Effector CD8-positive, alpha-beta T cell (primary cell): ENCODE data around the gene SLAMF8.

Experiments used
- DNase-seq: peaks from one replicate; lab custom pipeline; 2025; lab: John Stamatoyannopoulos, UW

Gene SLAMF8

DNA sequence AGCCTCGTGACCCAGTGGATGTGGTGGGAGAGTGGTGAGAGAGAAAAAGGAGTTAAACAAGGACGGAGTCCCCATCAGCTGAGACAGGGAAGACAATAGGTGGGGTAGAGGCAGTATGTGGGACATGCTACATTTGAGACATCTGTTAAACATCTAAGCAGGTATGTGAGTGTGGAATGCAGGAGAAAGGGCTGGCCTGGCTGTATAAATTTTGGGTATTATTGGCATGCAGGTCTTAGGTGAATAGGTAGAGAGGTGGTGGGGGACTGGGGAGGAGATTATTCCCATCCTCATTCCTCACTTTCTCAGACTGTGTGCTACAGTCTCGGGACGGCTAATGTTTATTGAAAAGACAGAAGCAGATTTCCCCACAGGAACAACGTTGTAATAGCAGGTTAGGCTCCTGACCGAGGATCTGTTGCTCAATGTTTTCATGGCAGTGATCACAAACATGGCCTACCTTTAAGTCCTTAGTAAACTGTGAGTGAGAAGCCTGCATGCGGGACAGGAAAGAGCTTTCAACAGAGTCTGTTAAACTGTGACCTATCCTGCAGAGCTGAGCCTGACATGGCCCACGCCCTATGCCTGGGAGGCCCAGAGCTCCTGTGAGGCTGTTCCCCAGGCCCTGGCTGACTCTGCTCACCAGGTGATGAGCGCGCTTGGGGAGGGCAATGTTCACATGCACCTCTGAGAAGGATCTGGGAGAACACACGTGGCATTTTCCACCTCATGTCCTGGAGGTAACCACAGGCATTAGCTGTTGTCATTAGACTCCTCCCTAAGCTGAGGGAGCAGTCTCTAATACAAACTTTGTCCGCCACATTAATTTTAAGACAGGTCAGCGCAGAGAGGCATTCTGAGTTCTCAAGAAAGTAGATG, 19.3 kb downstream of the SLAMF8 start:
- no peak for DNase-seq

DNA sequence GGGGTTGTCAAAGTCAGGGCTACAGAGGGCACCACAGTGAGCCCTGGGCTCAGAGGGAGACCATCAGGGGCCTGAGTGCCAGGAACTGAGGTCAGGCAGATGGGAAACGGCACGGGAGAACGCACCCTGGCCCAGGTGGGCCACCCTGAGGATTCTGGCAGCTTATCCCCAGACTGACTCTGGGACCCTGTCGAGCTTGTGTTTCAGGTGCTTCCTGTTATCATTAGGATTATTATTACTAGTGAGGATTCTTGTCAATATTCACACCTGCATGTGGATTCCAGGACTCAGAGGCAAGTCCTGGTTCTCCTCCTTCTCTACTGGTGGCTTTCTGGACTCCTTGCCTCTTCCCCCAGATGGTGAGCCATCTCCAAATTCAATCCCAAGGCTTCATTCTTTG, 20.6 kb downstream of the SLAMF8 start:
- DNase-seq = no peak

- no peak for DNase-seq
These were observed 21.7 kb downstream of the SLAMF8 start for GRCh38 chr1:159848326-159848725.

- DNase-seq = no peak
These were observed 23.1 kb downstream of the SLAMF8 start for GRCh38 chr1:159849626-159850366.

DNA sequence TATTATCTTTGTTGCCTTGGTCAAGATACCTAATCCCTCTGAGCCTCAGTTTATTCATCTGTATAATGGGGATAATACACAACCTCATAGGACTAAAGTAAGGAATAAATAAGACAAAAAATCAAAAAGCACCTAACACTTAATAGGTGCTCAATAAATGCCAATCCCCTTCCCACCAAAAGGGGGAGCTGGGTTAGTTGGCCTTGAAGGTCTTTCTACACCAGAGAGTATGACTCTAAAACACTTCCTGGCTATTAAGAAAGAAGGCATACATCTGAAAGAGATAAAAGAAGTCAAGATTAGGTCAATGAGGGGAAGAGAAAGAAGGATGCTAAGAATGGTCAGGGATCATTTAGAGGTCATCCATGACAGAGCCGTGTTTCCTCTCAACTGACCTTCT, 24.7 kb downstream of the SLAMF8 start:
- DNase-seq = no peak

DNA sequence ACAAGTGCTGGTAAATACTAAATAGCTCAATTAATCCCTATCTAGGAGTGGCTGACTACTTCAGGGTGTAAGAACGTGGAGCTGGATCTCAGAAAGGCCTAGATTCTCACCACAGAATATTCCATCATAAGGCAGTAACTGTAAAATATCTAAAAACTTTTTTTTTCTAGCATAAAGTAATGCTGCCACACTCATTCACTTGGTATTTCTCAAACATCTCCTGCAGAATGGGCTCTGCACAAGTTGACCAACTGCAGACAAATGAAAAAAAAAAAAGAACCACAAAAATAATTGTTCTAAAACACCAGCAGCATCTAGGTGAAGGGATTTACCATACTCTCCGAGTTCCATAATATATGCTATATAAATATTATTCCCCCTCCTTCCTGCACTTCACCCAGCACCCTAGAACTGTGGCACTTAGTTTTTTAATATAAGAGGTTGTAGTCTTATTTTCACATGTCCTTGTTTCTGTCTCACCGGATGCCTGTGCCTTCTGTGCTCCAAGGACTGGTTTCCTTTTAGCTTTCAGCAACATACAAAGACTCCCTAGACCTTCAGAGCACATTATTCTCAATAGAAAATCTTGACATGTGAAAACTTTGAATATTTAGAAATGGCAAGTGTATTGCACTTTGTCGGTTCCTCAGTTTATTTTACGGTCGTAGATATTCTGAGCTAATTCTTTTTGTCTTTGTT, 26.9 kb downstream of the SLAMF8 start:
- DNase-seq = no peak

DNA sequence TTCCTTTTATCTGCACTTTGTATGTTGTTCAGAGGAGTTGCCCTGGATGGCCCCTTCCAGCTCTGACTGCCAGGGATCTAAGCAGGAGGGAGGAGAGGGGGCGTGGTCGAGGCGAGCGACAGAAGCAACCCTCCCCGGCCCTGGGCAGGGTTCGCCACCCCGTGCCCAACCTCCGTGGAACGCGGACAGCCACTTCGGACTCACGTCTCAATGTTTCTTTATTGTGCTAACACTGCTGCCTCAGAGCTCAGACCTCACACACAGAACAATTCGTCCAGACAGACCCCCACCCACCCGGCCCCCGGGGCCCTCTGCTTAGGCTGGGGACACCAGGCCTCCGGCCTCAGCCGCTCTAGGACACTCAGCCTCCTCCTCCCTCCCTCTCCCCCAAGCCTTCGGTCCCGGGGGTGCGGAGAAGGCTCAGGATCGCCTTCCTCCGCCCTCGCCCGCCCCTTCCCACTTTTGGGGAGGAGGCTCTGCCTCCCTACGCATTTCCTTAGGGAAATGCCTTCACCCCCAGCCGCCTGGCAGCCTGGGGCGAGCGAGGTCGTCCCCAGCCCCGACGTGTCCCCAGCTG, 27.5 kb downstream of the SLAMF8 start:
- no peak for DNase-seq

DNA sequence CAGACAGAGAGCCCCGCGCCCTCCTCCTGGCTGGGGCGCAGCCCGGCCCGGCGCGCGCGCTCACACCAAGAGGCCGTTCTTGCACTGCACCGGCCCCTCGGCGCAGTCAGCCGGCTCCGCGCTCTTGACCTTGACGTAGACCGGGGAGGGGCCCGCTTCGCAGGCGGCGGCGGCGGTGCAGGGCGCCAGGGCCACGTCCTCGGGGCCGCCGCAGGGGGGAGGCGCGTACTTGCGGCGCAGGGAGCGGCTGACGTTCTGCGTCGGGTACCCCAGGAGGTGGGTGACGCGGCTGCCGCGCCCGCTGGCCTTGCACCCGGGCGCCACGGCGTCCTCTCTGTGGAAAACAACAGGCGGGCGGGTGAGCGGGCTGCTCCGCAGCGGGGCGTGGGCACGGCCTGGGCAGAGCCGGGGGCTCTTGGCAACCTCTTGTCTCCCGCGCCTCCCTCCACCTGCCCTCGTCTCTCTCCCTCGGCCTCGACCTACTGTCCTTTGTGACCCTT, 28.1 kb downstream of the SLAMF8 start:
- DNase-seq = peak; percentile 24

DNA sequence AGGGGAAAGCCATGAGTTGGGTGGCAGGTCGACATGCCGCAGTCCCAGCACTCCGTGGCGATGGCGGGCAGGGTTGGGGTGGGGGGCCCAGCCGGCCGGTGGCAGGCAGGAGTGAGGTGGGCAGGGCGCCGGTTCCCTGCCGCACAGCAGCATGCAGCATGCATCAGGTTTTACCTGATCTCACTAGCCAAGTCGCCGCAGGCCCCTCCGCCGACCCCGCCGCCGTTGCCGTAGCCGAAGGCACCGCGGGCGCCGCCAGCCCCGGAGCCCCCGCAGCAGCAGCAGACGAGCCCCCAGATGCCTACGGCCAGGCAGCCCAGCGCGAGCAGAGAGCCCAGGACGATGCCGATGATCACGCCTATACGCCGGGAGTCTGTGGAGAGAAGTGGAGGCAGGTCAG, 29.0 kb downstream of the SLAMF8 start:
- no peak for DNase-seq

DNA sequence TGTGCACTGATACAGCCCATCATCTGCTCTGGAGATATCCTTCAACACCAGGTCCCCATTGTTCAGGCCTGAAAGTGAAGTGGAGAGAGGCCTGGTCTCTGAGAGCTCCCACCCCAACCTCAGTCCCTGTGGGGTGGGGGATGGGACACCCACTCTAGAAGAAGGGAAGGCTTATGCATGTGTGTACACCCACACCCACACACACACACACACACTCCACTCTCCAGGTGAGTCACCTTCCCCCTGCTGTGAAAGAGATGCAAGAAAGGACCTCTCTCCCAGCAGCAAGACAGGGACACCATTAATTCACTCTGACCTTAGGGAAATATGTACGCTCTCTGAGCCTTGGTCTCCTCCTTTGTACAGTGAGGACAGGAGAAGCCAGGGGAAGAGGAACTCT, 29.9 kb downstream of the SLAMF8 start:
- no peak for DNase-seq

GRCh38 chr1:159857889-159858288, 31.2 kb downstream of the SLAMF8 start:
- DNase-seq = no peak

- no peak for DNase-seq
These were observed 33.2 kb downstream of the SLAMF8 start for GRCh38 chr1:159859767-159860322.

DNA sequence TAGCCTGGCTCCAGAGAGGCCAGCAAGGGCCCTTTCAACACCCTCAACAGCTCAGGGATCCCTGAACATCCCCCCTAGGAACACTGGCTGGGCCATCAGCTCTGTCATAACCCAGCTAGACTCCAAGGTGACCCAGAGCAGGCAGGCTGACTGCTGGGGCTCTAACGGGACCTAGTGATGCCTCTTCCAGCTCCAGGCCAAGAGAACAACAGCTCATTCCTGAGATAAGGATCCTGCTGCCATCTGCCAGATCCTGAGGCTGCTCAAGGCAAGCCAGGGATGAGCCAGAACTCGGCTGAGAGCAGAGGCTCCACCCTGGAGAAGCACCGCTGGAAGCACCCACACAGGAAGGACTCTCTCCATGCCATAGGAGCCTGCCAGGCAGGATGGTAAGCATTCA, 33.8 kb downstream of the SLAMF8 start:
- no peak for DNase-seq

DNA sequence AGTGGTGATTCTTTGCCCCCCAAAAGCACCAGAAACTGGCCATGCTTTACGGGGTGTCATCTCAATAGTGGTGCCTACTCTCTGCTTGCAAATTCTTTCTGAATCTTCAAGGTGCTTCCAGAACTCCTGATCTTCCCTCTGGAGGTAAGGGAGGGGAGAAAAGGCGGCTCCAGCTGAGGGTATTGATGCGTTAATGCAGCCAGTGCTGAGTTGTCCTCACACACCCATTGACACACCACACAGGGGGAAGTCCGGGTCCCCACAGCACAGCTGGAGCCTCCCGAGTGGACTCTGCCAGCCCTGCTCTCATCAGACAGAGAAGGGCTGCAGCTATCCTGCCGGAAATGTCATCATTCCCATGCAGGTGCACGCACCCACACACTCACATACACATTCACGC, 34.5 kb downstream of the SLAMF8 start:
- no peak for DNase-seq

- no peak for DNase-seq
These were observed 35.4 kb downstream of the SLAMF8 start for GRCh38 chr1:159862031-159862430.

DNA sequence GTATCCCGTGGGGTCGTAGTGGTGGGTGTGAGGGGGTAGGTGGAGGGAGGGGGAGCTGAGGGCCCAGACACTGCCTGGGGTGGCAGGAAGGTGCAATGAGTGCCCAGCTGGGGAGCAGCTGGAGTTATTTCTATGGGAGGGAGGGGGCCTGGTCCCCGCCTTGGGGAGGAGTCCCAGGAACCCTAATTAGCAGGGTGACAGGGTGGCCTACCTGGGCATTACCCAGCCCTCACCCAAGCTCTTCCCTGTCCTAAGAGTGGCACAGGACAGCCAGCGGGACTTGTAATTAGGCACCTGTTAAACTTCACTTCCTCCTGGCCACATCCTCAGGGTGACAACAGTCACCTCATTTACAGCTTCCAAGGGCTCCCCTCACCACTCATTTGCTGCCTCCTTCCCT, 35.9 kb downstream of the SLAMF8 start, which contains the start of gene VSIG8:
VSIG8 (minus strand) TSS at position 101 of the 400 bp plus-strand sequence. CDS start 136 bp downstream, outside the sequence.
- DNase-seq = no peak

DNA sequence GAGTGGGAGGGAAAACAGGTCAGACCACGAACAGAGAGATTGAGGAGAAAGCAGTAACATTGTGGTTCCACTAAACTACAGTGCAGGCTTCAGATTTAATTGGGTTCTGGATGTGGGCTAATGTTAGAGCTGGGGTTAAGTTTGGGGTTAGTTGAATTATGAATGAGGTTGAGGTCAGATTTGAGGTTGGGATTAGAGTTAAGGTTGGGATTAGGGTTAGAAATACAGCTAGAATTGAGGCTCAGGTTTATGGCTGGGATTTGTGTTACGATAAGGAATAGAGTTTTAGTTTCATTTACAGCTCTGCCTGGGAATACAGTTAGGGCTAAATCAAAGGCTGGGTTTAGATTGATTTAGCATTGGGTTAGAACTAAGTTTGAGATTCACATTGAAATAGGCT, 37.6 kb downstream of the SLAMF8 start:
- DNase-seq = no peak

GRCh38 chr1:159866066-159866465, 39.4 kb downstream of the SLAMF8 start:
- DNase-seq = no peak

- DNase-seq = no peak
These were observed 40.4 kb downstream of the SLAMF8 start for GRCh38 chr1:159866905-159867663.

DNA sequence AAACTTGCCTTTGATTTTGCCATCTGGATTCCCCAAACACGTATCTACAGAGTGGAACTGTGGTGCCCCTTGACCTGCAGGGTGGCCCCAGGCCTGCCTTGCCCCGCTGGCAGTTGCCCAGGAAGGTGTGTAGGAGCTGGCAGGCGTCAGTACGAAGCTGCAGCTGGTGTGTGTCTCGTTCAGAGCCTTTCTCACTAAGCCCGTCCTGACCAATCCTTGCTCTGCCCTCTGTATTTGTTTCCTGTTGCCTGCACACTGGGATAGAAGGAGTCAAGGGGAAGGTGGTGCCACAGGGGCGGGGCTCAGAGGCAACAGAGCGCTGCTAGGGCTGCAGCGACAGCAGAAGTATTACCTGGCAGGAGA, 41.0 kb downstream of the SLAMF8 start:
- no peak for DNase-seq

DNA sequence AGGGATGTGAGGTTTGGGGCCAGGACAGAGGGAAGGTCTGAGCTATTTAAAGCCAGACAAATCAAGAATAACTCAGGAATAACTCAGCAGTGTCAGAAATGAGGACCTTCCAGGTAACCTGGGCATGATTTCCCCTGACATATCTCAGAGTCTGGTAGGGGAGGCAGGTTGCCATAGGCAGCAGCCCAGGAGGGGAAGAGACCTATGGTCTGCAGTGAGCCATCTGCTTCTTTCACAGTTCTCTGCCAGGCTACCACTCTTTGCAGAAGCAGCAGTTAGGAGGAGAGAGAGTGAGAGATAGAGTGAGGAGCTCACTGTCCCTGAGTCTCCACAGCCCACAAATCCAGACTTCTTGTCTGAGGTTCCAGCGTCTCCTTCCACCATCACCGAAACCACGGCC, 42.1 kb downstream of the SLAMF8 start:
- no peak for DNase-seq
